Neural crest cell (in vitro differentiated cells): ENCODE data around the gene INHBC. TPM values are rescaled to one million over a fixed set of nuclear protein-coding genes. Genes with fewer than 3 reads are reported as not detected.

Experiments used
- DNase-seq: peaks from one replicate; pipeline ENCODE4 v3.0.0; 2021; ENCODE audit warnings: low read depth, mixed read lengths, low spot score
- H3K27ac Mint-ChIP-seq: one replicate; pipeline ENCODE4 v1.8.0; 2021; ENCODE audit warnings: mild to moderate bottlenecking, mixed read lengths; ENCODE audit not compliant: unreplicated experiment
- H3K27me3 Mint-ChIP-seq: 2 replicates; pipeline ENCODE4 v1.8.0; 2021; ENCODE audit warnings: low read depth, mild to moderate bottlenecking, mixed read lengths
- H3K36me3 Mint-ChIP-seq: 2 replicates; pipeline ENCODE4 v1.8.0; 2021; ENCODE audit warnings: low read depth, mild to moderate bottlenecking, mixed read lengths
- H3K4me1 Mint-ChIP-seq: 2 replicates; pipeline ENCODE4 v1.8.0; 2021; ENCODE audit warnings: mixed read lengths
- H3K4me3 Mint-ChIP-seq: one replicate; pipeline ENCODE4 v1.8.0; 2021; ENCODE audit warnings: mild to moderate bottlenecking, mixed read lengths
- H3K9me3 Mint-ChIP-seq: 2 replicates; pipeline ENCODE4 v1.8.0; 2021; ENCODE audit warnings: mixed read lengths
- total RNA-seq: library from RNA; stranded (reverse); gene quantifications from 2 replicates; pipeline ENCODE4 v1.2.1, GENCODE V29; 2021
- TF ChIP-seq, protein P1 (sequence below): fragments of 200-600 bp; sonication (generic); conservative IDR thresholded peaks from 2 replicates; pipeline ENCODE4 v1.5.0; 2021; ENCODE audit warnings: antibody characterized with exemption, mild to moderate bottlenecking

Gene INHBC
- total RNA-seq, 1 donor from 2014 or later, result not detected

DNA sequence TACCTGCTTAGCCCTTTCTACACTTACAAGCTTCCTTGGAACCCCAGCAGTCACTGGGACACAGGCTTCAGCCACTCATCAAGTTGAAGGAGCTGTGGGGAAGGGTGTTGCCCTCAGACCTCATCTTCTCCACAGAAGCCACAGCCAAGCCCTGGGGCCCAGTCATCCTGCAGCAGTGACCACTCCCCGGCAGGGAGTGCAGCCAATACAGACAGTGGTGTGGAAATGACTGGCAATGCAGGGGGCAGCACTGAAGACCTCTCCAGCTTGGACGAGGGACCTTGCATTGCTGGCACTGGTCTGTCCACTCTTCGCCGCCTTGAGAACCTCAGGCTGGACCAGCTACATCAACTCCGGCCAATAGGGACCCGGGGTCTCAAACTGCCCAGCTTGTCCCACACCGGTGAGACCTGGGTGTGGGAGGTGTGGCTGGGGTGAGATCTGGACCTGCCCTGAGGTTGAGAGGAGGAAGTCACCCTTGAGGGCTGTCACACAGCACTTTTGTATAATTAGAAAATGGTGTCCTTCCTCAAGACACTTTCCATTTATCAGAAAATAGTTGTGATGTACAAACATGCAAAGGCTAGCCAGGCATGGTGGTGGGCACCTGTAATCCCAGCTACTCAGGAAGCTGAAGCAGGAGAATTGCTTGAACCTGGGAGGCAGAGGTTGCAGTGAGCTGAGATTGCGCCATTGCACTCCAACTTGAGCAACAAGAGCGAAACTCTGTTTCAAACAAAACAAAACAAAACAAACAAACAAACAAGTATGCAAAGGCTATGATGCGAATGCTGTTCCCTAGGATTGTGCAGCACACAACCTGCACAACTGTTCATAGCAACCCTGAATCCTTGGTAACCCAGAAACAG, 34.9 kb downstream of the INHBC start:
- H3K27me3 Mint-ChIP-seq, result peaks cover 86% of the 10 kb centered on the region
- TF ChIP-seq, protein P1, sequence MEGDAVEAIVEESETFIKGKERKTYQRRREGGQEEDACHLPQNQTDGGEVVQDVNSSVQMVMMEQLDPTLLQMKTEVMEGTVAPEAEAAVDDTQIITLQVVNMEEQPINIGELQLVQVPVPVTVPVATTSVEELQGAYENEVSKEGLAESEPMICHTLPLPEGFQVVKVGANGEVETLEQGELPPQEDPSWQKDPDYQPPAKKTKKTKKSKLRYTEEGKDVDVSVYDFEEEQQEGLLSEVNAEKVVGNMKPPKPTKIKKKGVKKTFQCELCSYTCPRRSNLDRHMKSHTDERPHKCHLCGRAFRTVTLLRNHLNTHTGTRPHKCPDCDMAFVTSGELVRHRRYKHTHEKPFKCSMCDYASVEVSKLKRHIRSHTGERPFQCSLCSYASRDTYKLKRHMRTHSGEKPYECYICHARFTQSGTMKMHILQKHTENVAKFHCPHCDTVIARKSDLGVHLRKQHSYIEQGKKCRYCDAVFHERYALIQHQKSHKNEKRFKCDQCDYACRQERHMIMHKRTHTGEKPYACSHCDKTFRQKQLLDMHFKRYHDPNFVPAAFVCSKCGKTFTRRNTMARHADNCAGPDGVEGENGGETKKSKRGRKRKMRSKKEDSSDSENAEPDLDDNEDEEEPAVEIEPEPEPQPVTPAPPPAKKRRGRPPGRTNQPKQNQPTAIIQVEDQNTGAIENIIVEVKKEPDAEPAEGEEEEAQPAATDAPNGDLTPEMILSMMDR, result no peak
- H3K4me1 Mint-ChIP-seq, result peaks cover 3% of the 10 kb centered on the region
- no peaks in the 10 kb centered on the region for H3K9me3 Mint-ChIP-seq
- H3K27ac Mint-ChIP-seq, result no peak overlapping the region
- no peak for DNase-seq
- H3K4me3 Mint-ChIP-seq, result no peak overlapping the region
- no peaks in the 10 kb centered on the region for H3K36me3 Mint-ChIP-seq

DNA sequence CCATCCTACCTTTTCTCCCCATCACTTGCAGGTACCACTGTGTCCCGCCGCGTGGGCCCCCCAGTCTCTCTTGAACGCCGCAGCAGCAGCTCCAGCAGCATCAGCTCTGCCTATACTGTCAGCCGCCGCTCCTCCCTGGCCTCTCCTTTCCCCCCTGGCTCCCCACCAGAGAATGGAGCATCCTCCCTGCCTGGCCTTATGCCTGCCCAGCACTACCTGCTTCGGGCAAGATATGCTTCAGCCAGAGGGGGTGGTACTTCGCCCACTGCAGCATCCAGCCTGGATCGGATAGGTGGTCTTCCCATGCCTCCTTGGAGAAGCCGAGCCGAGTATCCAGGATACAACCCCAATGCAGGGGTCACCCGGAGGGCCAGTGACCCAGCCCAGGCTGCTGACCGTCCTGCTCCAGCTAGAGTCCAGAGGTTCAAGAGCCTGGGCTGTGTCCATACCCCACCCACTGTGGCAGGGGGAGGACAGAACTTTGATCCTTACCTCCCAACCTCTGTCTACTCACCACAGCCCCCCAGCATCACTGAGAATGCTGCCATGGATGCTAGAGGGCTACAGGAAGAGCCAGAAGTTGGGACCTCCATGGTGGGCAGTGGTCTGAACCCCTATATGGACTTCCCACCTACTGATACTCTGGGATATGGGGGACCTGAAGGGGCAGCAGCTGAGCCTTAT, 35.8 kb downstream of the INHBC start:
- no peak for DNase-seq
- Mint-ChIP-seq H3K36me3 (no peaks in the 10 kb centered on the region), H3K27ac (no peak overlapping the region), H3K27me3 (peaks cover 86% of the 10 kb centered on the region), H3K9me3 (no peaks in the 10 kb centered on the region), H3K4me3 (no peak overlapping the region), H3K4me1 (peaks cover 4% of the 10 kb centered on the region)
- TF ChIP-seq, protein P1, result no peak

DNA sequence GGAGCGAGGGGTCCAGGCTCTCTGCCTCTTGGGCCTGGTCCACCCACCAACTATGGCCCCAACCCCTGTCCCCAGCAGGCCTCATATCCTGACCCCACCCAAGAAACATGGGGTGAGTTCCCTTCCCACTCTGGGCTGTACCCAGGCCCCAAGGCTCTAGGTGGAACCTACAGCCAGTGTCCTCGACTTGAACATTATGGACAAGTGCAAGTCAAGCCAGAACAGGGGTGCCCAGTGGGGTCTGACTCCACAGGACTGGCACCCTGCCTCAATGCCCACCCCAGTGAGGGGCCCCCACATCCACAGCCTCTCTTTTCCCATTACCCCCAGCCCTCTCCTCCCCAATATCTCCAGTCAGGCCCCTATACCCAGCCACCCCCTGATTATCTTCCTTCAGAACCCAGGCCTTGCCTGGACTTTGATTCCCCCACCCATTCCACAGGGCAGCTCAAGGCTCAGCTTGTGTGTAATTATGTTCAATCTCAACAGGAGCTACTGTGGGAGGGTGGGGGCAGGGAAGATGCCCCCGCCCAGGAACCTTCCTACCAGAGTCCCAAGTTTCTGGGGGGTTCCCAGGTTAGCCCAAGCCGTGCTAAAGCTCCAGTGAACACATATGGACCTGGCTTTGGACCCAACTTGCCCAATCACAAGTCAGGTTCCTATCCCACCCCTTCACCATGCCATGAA, 36.5 kb downstream of the INHBC start:
- H3K27ac Mint-ChIP-seq, result no peak overlapping the region
- peaks cover 86% of the 10 kb centered on the region for H3K27me3 Mint-ChIP-seq
- no peak for DNase-seq
- H3K9me3 Mint-ChIP-seq, result no peaks in the 10 kb centered on the region
- no peaks in the 10 kb centered on the region for H3K36me3 Mint-ChIP-seq
- TF ChIP-seq, protein P1, result no peak
- H3K4me3 Mint-ChIP-seq, result no peak overlapping the region
- H3K4me1 Mint-ChIP-seq, result peaks cover 4% of the 10 kb centered on the region

DNA sequence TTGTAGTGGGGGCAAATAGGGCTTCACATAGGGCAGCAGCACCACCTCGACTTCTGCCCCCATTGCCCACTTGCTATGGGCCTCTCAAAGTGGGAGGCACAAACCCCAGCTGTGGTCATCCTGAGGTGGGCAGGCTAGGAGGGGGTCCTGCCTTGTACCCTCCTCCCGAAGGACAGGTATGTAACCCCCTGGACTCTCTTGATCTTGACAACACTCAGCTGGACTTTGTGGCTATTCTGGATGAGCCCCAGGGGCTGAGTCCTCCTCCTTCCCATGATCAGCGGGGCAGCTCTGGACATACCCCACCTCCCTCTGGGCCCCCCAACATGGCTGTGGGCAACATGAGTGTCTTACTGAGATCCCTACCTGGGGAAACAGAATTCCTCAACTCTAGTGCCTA, 37.1 kb downstream of the INHBC start:
- H3K36me3 Mint-ChIP-seq, result no peaks in the 10 kb centered on the region
- no peak for DNase-seq
- no peaks in the 10 kb centered on the region for H3K9me3 Mint-ChIP-seq
- TF ChIP-seq, protein P1, result no peak
- H3K27me3 Mint-ChIP-seq, result peaks cover 91% of the 10 kb centered on the region
- H3K4me1 Mint-ChIP-seq, result peaks cover 4% of the 10 kb centered on the region
- H3K27ac Mint-ChIP-seq, result no peak overlapping the region
- no peak overlapping the region for H3K4me3 Mint-ChIP-seq

DNA sequence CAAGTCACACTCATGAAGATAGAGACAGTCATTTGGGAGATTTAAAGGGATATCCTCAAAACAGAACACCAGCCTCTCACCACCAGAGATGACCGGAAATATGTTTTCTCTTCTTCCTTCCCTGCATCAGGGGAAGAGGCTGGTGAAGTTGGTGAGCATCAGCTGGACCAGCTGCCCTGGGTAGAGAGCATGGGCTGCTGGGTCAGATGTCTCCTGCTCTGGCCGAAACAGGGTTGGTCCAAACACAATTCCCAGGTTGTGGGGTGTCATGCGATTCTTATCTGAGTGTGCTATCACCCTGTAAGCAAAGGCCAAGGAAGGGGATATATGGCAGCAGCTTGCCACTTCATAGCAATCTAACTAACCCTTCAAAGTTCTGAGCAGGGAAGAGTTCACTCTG, 37.8 kb downstream of the INHBC start:
- no peaks in the 10 kb centered on the region for H3K9me3 Mint-ChIP-seq
- no peak overlapping the region for H3K4me3 Mint-ChIP-seq
- H3K27ac Mint-ChIP-seq, result no peak overlapping the region
- no peaks in the 10 kb centered on the region for H3K36me3 Mint-ChIP-seq
- peaks cover 4% of the 10 kb centered on the region for H3K4me1 Mint-ChIP-seq
- H3K27me3 Mint-ChIP-seq, result peaks cover 91% of the 10 kb centered on the region
- no peak for DNase-seq
- TF ChIP-seq, protein P1, result no peak
